Right renal pelvis (tissue), 4 donors: Measurements from ENCODE around the gene SLC6A18. TPM values are rescaled to one million over a fixed set of nuclear protein-coding genes. Genes with fewer than 3 reads are reported as not detected.
"Not testable (repeated sequence)": the region's sequence is repeated elsewhere in the genome, so short reads cannot be mapped to it uniquely, and the experiment has no call there.

Experiments
- DNase-seq, 4 donors: peaks; one replicate each; pipeline ENCODE4 v3.0.0-alpha.2; 2013; ENCODE audit warnings: low read depth in 4 of 4, low spot score in 3 of 4, missing footprints in 1 of 4
- polyA plus RNA-seq, 4 donors: library from polyadenylated mRNA; unstranded; fragments of 120-200 nt; gene quantifications; one replicate each; pipeline ENCODE4 v1.2.1, GENCODE V29; 2013; ENCODE audit not compliant: insufficient read length in 4 of 4

SLC6A18 gene
- polyA plus RNA-seq, 4 donors = 0.24 to 3.9 (median 1.6) TPM

DNA sequence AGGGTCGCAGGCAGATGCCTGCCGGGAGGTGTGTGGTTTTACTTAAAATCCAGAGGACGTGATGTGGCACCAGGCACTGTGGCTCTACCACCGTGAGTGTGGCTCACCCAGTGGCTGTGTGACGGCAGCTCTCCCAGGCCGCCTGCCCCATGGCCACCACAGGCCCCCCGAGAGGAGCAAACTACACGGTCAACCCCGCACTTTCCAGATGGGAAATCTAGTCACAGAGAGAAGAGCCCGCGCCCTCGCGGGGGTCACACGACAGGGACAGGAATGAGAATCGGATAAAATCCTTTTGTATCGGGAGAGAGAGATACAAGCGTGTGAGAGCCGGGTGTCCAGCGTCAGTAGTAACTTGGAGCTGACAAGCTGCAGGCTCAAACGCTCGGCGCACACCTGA, 45.2 kb downstream of the SLC6A18 start:
- DNase-seq = no peak

DNA sequence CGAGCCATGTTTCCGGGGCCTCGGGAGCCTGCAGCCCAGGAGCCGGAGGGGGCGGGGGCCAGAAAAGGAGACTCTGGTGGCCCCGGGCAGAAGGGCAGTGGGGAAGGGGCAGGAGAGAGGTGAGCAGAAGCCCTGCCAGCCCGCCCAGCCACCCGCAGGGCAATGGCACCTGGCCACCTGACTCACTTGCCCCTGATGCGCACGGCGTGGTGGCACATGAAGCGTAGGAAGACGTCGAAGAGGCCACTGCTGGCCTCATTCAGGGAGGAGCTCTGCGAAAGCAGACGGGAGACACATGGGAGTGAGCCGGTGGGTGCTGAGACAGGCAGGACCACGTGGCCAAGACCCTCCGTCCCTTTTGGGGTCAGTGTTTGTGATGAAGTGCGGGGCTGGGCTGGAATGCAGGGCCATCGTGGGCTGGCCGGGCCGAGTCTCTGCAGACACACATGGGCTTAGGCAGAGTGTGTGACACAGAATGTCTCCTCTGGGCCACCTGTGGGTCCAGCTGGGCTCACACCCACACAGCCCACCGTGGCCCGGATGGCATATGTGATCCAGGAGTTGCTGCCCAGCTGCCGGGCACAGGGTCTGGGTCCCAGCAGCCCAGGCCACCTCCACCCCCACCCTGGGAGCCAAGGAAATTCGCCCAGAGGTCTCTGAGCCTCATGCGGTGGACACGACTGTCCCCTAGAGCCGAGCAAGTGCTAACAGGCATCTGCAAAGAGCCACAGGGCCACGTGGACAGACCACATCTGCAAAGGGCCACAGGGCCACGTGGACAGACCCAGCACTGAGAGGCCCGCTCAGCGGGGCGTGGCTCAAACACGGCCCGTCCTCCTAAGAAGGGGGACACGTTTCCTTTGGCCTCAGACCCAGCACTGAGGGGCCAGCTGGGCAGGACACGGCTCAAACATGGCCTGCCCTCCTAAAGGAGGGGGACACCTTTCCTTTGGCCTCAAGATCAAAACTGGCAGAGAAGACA, 46.0 kb downstream of the SLC6A18 start:
- no peak for DNase-seq

DNA sequence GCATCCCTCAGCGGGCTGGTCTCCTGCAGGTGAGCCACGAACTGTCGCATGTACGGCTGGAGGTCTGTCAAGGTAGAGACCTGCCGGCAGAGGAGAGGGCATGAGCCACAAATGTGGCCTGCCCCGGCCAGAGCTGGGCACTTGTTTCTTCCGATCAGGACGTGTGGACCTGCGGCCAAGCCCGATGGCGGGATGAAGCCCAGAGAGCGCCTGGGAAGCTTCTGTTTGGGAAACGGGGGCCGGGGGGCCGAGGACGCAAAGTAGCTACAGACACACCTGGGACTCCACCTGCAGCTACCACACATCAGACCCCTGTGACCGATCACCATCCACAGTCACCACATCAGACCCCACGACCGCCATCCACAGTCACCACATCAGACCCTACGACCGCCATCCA, 47.0 kb downstream of the SLC6A18 start:
- no peak for DNase-seq

DNA sequence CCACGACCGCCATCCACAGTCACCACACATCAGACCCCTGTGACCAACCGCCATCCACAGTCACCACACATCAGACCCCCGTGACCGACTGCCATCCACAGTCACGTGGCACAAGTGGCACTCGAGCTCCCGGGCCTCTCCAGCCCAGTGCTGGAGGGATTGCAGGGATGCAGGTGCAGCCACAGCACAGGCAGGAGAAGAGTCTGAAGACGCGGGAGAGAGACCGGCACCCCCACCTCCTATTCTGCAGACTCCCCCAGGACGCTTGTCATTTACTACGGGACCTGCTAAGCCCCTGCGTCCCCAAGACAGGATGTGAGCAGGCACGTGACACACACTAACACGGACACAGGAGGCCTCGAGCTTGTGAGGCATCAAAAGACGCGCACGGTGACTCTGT, 48.6 kb downstream of the SLC6A18 start:
- DNase-seq = no peak

DNA sequence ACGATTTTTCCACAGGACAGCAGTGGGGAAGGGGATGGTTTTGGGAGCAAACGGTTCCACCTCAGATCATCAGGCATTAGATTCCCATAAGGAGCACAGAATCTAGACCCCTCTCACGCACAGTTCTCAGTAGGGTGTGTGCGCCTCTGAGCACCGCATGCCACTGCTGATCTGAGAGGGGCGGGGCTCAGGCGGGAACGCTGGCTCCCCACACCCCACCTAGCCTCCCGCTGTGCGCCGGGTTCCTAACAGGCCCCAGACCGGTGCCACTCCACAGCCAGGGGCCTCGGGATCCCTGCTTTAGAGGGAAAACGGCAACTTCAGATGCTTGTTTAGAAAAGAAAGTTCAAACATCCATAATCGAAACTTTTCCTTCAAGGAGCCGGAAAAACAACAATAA, 49.3 kb downstream of the SLC6A18 start:
- no peak for DNase-seq

DNA sequence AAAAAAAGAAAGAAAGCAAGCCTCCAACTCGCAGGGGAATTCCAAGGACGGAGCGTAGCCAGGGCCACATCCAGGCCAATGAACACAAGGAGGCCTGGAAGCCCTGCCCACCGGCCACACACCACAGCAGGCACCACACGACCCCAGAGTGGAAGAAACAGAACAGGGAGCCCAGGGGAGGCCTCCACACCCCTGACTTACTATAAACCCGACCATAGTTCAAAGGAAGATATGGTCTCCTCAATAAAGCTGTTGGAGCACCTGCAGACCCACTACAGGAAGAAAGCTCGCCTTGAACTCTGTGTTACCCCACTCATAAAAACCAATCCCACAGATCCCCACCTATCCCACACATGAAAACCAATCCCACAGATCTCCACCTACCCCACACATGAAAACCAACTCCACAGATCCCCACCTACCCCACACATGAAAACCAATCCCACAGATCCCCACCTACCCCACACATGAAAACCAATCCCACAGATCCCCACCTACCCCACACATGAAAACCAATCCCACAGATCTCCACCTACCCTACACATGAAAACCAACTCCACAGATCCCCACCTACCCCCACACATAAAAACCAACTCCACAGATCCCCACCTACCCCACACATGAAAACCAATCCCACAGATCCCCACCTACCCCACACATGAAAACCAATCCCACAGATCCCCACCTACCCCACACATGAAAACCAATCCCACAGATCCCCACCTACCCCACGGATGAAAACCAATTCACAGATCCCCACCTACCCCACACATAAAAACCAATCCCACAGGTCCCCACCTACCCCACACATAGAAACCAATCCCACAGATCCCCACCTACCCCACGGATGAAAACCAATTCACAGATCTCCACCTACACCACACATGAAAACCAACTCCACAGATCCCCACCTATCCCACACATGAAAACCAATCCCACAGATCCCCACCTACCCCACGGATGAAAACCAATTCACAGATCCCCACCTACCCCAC, 50.5 kb downstream of the SLC6A18 start:
- not testable (repeated sequence) for DNase-seq

DNA sequence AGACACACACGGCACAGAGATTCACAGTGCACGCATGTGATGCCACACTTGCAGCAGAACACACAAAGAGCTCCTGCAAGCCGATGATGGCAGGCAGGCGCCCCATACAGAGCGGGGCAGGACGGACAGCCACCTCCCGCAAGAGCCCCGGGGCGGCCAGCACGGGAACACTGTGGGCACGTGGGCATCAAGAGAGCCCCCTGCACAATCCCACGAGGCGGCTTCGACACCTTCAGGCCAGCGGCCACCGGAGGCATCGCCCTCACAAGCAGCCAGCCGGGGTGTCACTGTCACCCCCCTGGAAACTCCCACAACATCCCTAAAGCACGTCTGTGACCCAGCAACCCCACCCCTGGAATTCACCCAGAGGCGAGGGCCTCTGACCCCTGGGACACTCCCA, 51.7 kb downstream of the SLC6A18 start:
- DNase-seq = no peak

DNA sequence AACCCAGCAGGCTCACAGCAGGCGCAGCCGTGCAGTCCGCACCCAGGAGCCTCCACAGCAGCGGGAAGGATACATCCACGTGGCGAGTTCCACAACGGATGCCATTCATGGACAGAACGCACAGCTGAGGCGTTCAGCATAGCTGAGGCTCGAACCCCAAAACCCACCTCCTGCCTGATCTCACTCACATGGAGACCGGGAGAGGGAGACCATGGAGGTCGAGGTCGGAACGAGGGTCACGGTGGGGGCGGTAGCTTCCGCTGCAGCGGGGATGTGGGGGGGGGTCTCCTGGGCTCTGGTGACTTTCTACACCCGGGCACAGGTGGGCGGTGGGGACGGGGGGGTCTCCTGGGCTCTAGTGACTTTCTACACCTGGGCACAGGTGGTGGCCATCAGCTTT, 52.1 kb downstream of the SLC6A18 start:
- DNase-seq = no peak

DNA sequence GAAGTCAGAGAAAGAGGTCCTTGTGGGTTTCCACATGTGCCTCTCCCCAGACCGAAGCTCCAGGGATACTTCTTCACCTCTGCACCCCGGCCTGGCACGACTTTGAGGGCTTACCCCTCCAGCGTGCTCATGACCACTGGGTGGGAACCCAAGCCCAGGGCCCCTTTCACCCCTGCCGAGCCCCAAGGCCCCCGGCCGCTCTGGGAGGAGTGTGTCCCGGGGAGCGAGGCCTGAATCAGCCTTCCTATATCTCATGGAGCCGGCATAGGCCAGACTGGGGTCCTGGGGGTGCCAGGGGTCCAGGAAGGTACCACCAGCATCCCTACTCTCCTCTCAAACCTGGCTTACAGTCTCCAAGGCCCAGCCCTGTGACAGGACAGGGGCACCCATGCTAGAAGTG, 52.6 kb downstream of the SLC6A18 start:
- DNase-seq = no peak

DNA sequence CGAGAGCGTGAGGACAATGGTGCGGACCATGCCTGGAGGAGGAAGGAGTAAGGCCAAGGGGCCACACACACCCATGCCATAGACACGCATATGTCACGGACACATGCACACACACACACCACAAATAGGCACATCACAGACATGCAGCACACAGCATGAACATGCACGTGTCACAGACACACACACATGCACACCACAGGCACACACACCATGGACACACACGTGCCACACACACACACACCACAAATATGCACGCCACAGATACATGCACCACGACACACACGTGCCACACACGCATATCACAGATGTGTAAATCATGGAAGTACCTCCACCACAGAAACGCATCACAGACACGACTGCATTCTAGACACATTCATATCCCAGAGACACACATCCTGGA, 53.0 kb downstream of the SLC6A18 start:
- DNase-seq = no peak

DNA sequence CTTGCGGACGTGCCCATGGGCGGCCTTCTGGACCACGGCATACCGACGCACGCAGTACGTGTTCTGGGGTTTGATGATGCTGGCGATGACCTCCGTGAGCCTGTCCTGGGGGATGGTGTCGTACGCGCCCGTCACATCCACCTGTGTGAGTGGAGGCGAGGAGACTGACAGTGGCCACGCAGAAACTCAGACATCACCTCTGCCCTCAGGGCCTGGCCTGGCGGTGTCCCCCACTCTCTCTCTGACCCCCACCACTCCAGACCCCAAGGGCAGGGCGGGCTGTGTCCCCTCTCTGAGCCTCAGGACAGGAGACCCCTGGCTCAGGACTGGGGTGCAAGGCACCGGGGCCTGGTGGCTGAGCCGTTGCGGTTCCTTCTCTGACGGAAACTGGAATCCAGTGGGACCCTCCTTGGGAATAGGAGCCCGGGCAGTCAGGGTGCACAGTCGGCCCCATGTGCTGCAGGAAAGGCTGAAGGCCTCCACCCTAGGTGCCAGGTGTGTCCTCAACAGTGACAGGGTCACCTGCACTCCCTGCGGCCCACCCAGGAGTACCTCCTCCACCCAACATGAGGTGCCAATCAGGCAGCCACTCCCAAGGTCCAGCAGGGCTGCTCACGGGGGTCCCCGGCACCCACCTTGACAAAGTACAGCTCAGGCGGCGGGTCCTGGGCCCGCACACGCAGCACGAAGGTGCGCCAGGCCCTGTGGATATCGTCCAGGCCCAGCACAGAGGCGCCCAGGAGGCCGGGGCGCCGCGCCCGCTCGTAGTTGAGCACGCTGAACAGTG, 53.7 kb downstream of the SLC6A18 start:
- no peak for DNase-seq

DNA sequence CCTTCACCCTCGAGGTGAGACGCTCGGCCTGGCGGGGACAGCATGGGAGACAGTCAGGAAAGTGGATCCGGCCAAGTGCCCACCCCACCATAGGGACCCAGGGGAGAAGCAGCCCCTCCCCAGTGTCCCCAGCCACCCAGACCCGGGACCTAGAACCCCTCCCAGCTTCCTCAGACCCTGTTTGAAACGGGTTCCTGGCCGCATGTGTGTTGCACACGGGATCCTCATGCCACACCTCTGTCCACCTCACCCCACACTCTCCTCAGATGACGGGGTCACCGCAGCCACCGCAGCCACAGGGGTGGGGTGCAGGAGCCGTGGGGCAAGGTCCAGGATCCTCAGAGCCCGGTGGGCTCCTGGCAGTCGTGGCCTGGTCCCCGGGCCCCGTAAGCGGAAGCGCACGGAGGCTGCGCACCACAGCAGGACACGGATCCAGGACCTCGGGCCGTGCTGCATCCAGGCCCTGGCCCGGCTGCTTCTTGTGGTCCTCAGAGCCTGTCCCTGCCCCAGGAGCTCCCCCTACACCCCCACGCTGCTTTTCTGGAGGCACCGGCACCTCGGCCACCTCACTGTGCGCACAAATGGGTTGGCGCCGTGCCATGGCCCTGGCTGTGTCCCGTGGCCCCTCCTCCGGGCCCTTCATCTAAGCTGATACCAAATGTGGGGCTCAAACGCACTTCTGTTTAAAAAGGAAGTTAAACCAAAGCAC, 54.4 kb downstream of the SLC6A18 start:
- no peak for DNase-seq

DNA sequence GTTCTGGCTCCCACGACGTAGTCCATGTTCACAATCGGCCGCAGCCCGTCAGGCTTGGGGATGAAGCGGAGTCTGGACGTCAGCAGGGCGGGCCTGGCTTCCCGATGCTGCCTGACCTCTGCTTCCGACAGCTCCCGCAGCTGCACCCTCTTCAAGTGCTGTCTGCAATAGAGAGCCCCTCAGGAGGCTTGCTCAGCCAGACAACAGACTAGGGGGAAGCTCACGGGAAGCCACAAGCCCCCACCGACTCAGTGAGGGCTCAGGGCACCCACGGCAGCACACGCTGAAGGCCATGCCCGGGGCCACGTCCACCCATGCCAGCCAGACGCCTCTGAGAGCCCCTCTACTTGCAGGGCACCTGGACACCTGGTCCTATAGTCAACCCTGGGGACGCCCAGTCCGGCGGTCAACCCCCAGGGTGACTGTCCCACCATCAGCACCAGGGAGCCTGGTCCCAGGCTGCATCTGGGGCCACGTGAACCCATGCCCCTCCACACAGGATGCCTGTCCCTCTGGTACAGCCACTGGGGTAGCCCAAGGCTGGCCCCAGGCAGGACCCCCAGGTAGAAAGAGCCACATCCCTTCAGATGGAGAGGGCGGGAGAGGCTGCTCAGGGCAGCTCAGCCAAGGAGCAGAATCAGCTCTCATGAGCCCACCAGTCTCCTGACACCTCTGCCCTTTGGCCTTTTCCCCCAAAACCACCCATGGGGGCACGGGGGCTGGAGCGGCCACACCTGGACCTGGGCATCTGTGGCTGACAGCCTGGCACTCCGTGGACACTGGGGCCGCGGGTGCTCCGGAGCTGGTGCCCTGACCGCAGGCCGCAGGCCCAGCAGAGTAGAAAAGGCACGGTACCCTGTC, 55.2 kb downstream of the SLC6A18 start:
- DNase-seq = no peak

DNA sequence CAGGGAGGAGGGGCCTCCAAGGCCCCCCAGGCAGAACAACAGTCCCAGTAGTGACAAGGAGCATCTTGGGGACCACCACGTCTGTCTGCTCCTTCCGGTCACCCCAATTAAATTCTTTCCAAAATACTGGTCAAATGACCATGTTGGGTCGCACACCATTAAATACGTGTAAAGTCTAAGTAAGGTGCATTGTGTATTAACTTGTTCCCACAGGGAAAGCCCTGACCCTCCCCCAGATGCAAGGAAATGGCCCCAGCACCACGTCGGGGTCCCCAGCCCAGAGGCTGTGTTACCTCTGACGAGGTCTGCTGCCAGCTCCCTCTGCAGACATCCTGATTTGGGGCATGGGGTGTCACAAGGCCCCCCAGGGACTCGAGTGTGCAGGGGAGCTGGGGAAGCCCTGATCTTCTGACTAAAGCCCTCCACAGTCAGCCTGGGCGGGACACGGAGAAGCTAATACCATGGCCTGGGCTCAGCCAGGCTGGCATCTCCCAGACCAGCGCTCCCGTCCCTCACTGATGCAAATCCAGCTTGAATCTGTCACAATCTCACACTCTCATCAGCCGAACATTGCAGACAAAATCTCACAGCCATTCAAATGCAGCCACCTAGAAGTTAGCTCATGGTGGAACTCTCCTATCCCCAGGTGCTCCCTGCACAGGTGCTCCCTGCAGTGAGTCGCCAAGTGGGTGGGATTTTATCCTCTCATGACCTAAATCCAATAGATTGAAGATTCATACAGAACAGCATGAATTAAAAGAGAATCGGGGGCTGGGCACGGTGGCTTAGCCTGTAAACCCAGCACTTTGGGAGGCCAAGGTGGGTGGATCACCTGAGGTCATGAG, 56.1 kb downstream of the SLC6A18 start:
- DNase-seq = no peak

DNA sequence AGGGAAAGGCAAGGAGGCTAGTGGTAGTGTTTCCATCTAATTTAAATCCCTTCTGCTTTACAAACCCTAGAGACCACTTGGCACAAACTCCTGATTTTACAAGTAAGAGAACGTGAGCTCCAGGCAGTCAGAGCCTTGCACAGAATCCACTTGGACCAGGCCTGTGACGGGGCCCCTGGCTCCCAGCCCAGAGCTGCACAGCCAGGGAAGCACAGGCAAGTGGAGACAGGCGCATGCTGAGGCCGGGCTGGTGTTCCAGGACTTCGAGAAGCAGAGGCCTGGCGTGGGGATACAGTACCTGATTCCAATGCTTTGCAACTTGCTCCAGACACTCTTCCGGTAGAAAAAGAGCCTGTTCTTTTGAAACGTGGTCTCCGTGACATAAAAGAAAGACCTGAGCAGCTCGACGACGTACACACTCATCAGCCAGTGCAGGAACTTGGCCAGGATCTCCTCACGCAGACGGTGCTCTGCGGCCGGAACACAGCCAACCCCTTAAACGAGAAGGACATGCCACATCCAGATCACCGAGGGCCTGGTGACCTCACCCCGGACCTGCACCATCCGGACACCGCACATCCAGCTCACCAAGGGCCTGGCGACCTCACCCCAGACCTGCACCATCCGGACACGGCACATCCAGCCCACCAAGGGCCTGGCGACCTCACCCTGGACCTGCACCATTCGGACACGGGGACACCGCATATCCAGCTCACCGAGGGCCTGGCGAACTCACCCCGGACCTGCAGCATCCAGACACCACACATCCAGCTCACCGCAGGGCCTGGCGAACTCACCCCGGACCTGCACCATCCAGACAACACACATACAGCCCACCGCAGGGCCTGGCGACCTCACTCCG, 57.2 kb downstream of the SLC6A18 start:
- DNase-seq = no peak

DNA sequence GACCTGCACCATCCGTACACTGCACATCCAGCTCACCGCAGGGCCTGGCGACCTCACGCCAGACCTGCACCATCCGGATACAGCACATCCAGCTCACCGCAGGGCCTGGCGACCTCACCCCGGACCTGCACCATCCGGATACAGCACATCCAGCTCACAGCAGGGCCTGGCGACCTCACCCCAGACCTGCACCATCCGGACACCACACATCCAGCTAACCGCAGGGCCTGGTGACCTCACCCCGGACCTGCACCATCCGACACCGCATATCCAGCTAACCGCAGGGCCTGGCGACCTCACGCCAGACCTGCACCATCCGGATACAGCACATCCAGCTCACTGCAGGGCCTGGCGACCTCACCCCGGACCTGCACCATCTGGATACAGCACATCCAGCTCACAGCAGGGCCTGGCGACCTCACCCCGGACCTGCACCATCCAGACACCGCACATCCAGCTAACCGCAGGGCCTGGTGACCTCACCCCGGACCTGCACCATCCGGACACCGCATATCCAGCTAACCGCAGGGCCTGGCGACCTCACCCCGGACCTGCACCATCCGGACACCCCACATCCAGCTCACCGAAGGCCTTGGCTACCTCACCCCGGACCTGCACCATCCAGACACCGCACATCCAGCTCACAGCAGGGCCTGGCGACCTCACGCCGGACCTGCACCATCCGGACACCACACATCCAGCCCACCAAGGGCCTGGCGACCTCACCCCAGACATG, 58.0 kb downstream of the SLC6A18 start:
- DNase-seq = not testable (repeated sequence)

DNA sequence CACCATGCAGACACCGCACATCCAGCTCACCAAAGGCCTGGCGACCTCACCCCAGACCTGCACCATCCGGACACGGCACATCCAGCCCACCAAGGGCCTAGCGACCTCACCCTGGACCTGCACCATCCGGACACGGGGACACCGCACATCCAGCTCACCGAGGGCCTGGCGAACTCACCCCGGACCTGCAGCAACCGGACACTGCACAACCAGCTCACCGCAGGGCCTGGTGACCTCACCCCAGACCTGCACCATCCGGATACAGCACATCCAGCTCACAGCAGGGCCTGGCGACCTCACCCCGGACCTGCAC, 58.5 kb downstream of the SLC6A18 start:
- not testable (repeated sequence) for DNase-seq
